ENCODE results near the gene ISM1. TPM values are rescaled to one million over a fixed set of nuclear protein-coding genes. Genes with fewer than 3 reads are reported as not detected.

ISM1 gene
- total and polyA plus RNA-seq, 2 of the 13 experiments (the other 11 are each of a cell fraction or from before 2014, with no cell fraction given) = 0.40 to 1.4 TPM

GRCh38 chr20:13221673-13222318 lies 722 bp downstream of the ISM1 start (continued):
- TF ChIP-seq ZBTB26 (CRISPR knock-in tag; IDR thresholded peaks at IDR 0.05; ENCODE audit: borderline replicate concordance) (no peak), STAT5B (CRISPR knock-in tag; IDR thresholded peaks at IDR 0.05) (0 out of 2 replicates have a peak, but pooled peaks have one; percentile 60), ZNF788 (CRISPR knock-in tag; IDR thresholded peaks at IDR 0.05; ENCODE audit: borderline replicate concordance) (0 out of 2 replicates have a peak, but pooled peaks have one; percentile 46), REST (IDR thresholded peaks at IDR 0.05; ENCODE audit: borderline replicate concordance in 1 of 2, low read depth in 1 of 2, low read length in 2 of 2) (no peak), YEATS4 (CRISPR knock-in tag; IDR thresholded peaks at IDR 0.05; ENCODE audit: borderline replicate concordance) (peak; percentile 66), KMT2B (CRISPR knock-in tag; IDR thresholded peaks at IDR 0.05) (peak; percentile 67; the same call in 1 of the 2 replicates), ZNF33B (CRISPR knock-in tag; IDR thresholded peaks at IDR 0.05) (0 out of 2 replicates have a peak, but pooled peaks have one; percentile 37), ATAD3A (CRISPR knock-in tag; IDR thresholded peaks at IDR 0.05) (no peak), MTF1 (CRISPR knock-in tag; IDR thresholded peaks at IDR 0.05) (0 out of 2 replicates have a peak, but pooled peaks have one; percentile 53), TFE3 (CRISPR knock-in tag; IDR thresholded peaks at IDR 0.05) (0 out of 2 replicates have a peak, but pooled peaks have one; percentile 35), RAD21 (CRISPR knock-in tag; IDR thresholded peaks at IDR 0.05) (peak; percentile 73), ZNF616 (CRISPR knock-in tag; IDR thresholded peaks at IDR 0.05; ENCODE audit: low read depth) (0 out of 2 replicates have a peak, but pooled peaks have one; percentile 77), ISX (CRISPR knock-in tag; conservative IDR thresholded peaks at IDR 0.05) (0 out of 2 replicates have a peak, but pooled peaks have one; percentile 32), HOXA3 (CRISPR knock-in tag; IDR thresholded peaks at IDR 0.05) (peak; percentile 73), SNRNP70 (IDR thresholded peaks at IDR 0.05; ENCODE audit: low read depth, low read length) (no peak), ZNF547 (CRISPR knock-in tag; IDR thresholded peaks at IDR 0.05) (peak; percentile 43; the same call in 1 of the 2 replicates), RXRB (CRISPR knock-in tag; IDR thresholded peaks at IDR 0.05; ENCODE audit: borderline replicate concordance) (peak; percentile 17; the same call in 1 of the 2 replicates)

All from HepG2 (cell line).